Astrocyte of the hippocampus (primary cell): Measurements from ENCODE around the gene SMARCC1.

Source experiments
- DNase-seq: peaks from one replicate; pipeline ENCODE4 v3.0.0; 2011; ENCODE audit warnings: low read depth, low spot score

Gene SMARCC1

DNA sequence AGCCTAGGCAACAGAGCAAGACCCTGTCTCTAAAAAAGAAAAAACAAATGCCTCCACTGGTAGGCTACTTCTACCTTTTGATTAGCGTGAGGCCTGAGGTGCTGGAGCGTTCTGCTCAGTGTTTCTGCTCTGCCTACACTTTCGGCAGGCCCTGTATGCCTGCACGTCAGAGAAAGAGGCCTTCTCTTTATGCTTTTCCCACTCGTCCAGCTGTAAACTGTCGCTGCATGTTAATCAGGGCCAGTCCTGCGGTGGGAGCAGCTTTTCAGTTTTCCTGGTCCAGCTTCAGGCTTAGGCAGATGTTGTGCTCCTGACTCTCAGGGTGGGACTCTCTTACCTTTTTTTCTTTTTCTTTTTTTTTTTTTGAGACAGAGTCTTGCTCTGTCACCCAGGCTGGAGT is 228.3 kb downstream of the SMARCC1 start:
- no peak for DNase-seq

DNA sequence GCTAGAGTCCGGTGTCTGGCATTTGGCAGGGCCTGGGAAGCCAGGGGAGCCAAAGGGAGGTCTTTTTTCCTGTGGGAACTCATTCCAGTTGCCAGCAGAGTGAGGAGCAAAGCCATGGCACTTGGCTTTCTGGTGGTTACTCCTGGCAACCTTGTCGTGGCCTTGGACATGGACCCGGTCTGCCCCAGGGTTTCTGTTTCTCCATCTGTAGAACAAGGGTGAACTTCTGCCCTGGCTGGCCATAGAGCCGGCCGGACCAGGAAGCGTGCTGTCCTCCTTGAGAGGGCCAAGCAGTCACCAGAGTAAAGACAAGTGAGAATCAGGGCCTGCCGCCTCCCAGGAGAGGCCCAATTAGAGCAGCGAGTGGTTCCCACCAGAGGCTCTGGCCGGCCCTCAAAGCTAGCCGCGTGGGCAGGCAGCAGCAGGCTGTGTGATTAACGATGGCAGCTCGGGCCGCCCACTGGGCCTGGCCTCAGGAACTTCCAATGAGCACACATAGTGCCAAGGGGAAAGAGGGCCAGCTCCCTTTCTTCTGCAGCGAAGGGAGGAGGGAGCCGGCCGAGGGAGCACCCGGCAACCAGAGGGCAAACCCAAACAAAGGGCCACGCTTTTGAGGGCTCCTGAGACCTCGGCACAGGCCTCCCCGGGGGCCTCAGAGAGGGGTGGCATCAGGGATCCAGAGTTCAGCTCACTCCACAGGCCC is 239.1 kb downstream of the SMARCC1 start:
- DNase-seq, result peak; percentile 54

DNA sequence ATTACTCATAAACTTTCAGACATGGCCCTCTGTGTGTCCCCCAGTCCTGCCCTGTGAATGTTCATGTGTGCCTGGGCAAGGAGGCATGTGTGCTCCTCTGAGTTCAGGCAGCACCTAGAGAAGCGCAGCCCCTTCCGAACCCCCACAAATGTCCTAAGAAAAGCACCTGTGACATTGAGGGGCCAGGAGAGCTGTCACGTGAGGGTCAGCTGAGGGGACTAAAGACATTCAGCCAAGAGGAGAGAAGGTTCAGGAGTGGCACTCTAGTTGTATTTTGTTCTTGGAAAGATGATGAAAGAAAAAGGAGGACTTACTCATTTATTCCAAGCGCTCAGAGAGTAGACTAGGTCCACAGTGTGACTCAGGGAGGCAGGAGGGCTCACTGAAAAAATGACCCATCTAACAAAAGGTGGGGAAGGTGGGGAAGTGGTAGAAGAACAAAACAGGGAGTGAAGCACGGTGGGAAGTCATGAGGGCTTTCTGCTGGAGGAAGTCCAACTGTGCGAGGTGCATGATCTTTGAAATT is 240.0 kb downstream of the SMARCC1 start:
- DNase-seq, result no peak

DNA sequence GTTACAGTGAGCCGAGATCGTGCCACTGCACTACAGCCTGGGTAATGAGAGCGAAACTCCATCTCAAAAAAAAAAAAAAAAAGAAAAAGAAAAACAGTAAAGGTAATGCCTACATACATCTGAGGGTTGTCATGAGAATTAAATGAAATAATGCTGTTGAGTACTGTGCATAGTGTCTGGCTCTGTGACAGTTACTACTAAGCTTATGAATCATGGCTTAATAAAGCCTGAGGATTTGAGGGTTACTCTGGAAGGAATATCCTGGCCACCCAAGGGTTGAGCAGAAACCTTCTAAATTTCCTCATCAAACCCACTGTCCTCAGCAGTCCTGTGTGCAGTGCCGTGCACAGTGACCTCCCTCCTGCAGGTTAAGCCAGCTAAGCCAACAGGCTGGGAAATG is 241.4 kb downstream of the SMARCC1 start:
- DNase-seq, result no peak

GRCh38 chr3:47536967-47537366 is 244.7 kb downstream of the SMARCC1 start:
- no peak for DNase-seq

DNA sequence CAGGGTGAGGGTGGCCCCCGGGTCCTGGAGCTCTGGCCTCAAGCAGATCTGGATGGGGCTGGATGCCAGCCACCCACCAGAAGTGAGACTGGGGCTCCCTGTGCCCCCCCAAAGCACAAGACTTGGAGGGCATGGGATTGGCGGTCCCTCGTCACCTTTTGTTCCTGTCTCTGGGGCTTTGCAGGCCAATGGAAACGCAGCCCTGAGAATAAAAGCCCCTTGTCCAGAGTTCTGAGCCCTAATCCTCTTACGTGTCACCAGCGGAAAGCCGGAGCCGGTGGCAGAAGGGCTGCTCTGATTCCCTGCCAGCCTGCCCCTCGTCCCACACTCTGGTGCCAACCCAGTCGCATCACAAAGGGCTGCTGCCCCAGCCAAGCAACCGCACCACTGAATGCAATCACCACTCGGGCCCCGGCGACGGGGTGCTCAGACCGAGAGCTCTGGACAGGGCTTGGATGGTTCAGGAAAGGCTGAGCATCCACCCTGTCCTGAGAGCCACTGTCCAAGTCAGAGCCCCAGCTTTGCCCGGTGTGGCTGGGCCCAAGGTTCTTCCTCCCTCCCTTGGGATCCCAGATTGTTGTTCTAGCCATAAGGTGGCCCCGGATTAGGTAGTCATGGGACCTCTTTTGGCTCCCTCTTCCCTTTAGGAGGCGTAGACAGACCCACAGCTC is 245.3 kb downstream of the SMARCC1 start:
- peak; percentile 15 for DNase-seq
